NCI-H82 treated with DMSO at 0.1 percent for 48 hours (cell line): ENCODE measurements around the gene SLC25A45.

ENCODE experiments used
- DNase-seq: peaks from one replicate; lab custom pipeline; 2025; ENCODE audit not compliant: unreplicated experiment; lab: John Stamatoyannopoulos, UW

SLC25A45 gene

GRCh38 chr11:65404638-65405339 is 22.3 kb upstream of the SLC25A45 start:
- DNase-seq, result no peak

GRCh38 chr11:65404210-65404609 is 21.8 kb upstream of the SLC25A45 start:
- DNase-seq, result no peak

- DNase-seq, result no peak
These were observed 21.2 kb upstream of the SLC25A45 start for GRCh38 chr11:65403607-65404121.

- no peak for DNase-seq
These were observed 20.3 kb upstream of the SLC25A45 start for GRCh38 chr11:65402790-65403189.

GRCh38 chr11:65401803-65402248 is 19.4 kb upstream of the SLC25A45 start:
- no peak for DNase-seq

- no peak for DNase-seq
These were observed 18.8 kb upstream of the SLC25A45 start for GRCh38 chr11:65401073-65401802.

GRCh38 chr11:65400307-65401072 is 18.0 kb upstream of the SLC25A45 start:
- DNase-seq, result no peak

GRCh38 chr11:65399845-65400244 is 17.4 kb upstream of the SLC25A45 start:
- no peak for DNase-seq

GRCh38 chr11:65399249-65399648 is 16.8 kb upstream of the SLC25A45 start:
- DNase-seq, result no peak

GRCh38 chr11:65398362-65398910 is 16.0 kb upstream of the SLC25A45 start:
- no peak for DNase-seq

GRCh38 chr11:65396769-65397745 is 14.6 kb upstream of the SLC25A45 start:
- no peak for DNase-seq

GRCh38 chr11:65395961-65396530 is 13.6 kb upstream of the SLC25A45 start:
- DNase-seq, result no peak

GRCh38 chr11:65394125-65394536 is 11.7 kb upstream of the SLC25A45 start:
- no peak for DNase-seq

GRCh38 chr11:65393513-65394079 is 11.2 kb upstream of the SLC25A45 start:
- no peak for DNase-seq

GRCh38 chr11:65392899-65393298 is 10.5 kb upstream of the SLC25A45 start:
- no peak for DNase-seq

GRCh38 chr11:65392186-65392829 is 9.9 kb upstream of the SLC25A45 start:
- DNase-seq, result no peak

- DNase-seq, result no peak
These were observed 8.6 kb upstream of the SLC25A45 start for GRCh38 chr11:65390996-65391395.

GRCh38 chr11:65390099-65390941 is 7.9 kb upstream of the SLC25A45 start:
- no peak for DNase-seq
